SK-N-SH treated with all-trans-retinoic acid at 6 μM for 48 hours (cell line): ENCODE results near the gene GNA15.

Experiments used
- ARNTL ChIP-seq: fragments of 450-650 bp; formaldehyde crosslinking; IDR thresholded peaks from 2 replicates; pipeline ENCODE4 v1.5.0; 2020; ENCODE audit warnings: low read depth, mild to moderate bottlenecking, moderate library complexity, borderline replicate concordance
- RARB ChIP-seq: fragments of 250-450 bp; sonication (Bioruptor Pico); IDR thresholded peaks from 2 replicates; pipeline ENCODE4 v1.8.0; 2021; ENCODE audit warnings: mild to moderate bottlenecking, moderate library complexity
- ZFP3 ChIP-seq: fragments of 250-450 bp; sonication (Bioruptor Pico); IDR thresholded peaks from 2 replicates; pipeline ENCODE4 v1.5.0; 2020; ENCODE audit warnings: mild to moderate bottlenecking, moderate library complexity

- TF ChIP-seq ARNTL (no peak), ZFP3 (CRISPR knock-in tag) (no peak), RARB (CRISPR knock-in tag) (no peak)
Measured at GRCh38 chr19:3167533-3168272, 31.9 kb downstream of the GNA15 start.
